ENCODE data around the gene GUCA2A.

Gene GUCA2A

GRCh38 chr1:42183210-42183956 is 18.8 kb upstream of the GUCA2A start:
- Histone ChIP-seq H2BK5ac (ENCODE audit: low read length) (no peak overlapping the region), H2BK120ac (ENCODE audit: low read depth, low read length) (no peak overlapping the region), H3K4me3 (ENCODE audit: low read length in 2 of 2) (no peak overlapping the region), H2BK15ac (ENCODE audit: low read length) (no peak overlapping the region), H2BK12ac (ENCODE audit: low read length) (no peak overlapping the region), H3K4ac (ENCODE audit: low read length) (no peak overlapping the region), H3K4me1 (ENCODE audit: control insufficient read depth in 2 of 2, insufficient read depth in 1 of 2, low read depth in 1 of 2, low read length in 2 of 2) (no peaks in the 10 kb centered on the region), H2AFZ (ENCODE audit: low read length) (no peak overlapping the region), H3K9ac (ENCODE audit: low read depth, low read length, poor library complexity) (no peak overlapping the region), H3K18ac (ENCODE audit: low read length) (no peak overlapping the region), H3K79me1 (ENCODE audit: low read depth, low read length) (no peaks in the 10 kb centered on the region), H4K8ac (ENCODE audit: low read depth, low read length) (no peak overlapping the region), H2AK5ac (ENCODE audit: low read depth, low read length) (no peak overlapping the region), H4K91ac (ENCODE audit: low read depth, low read length, poor library complexity) (no peak overlapping the region), H3K27me3 (ENCODE audit: control insufficient read depth in 3 of 3, insufficient read depth in 3 of 3, low read depth in 1 of 3, low read length in 3 of 3) (no peaks in the 10 kb centered on the region), H3K23ac (ENCODE audit: low read depth, low read length, poor library complexity) (no peak overlapping the region), H3K4me2 (ENCODE audit: insufficient read depth, low read length, poor library complexity, severe bottlenecking) (no peak overlapping the region), H3K14ac (ENCODE audit: low read length) (no peak overlapping the region), H3K9me3 (replicated peaks in 1 of 2; ENCODE audit: control insufficient read depth in 2 of 2, insufficient read depth in 1 of 2, low read depth in 1 of 2, low read length in 2 of 2) (no peaks in the 10 kb centered on the region), H3K27ac (replicated peaks; ENCODE audit: low read length) (no peak overlapping the region), H3K36me3 (replicated peaks in 1 of 2; ENCODE audit: control insufficient read depth in 2 of 2, insufficient read depth in 2 of 2, low read length in 2 of 2) (peaks cover 13 to 88% of the 10 kb centered on the region in 2 donors)
- no peak for DNase-seq (ENCODE audit: low spot score)
- no CpG with 5 or more reads among the region's 7 CpGs for WGBS, 2 donors (ENCODE audit: extremely low coverage in 2 of 2, insufficient read length in 2 of 2, insufficient replicate concordance in 1 of 2)

- no peak overlapping the region for H4K8ac ChIP-seq (ENCODE audit: low read depth, low read length)
- H3K14ac ChIP-seq (ENCODE audit: low read length), result no peak overlapping the region
- no peak overlapping the region for H3K4ac ChIP-seq (ENCODE audit: low read length)
- DNase-seq (ENCODE audit: low spot score), result no peak
- no peaks in the 10 kb centered on the region for H3K9me3 ChIP-seq (replicated peaks in 1 of 2; ENCODE audit: control insufficient read depth in 2 of 2, insufficient read depth in 1 of 2, low read depth in 1 of 2, low read length in 2 of 2)
- no peak overlapping the region for H3K23ac ChIP-seq (ENCODE audit: low read depth, low read length, poor library complexity)
- no peak overlapping the region for H2BK12ac ChIP-seq (ENCODE audit: low read length)
- no peak overlapping the region for H3K9ac ChIP-seq (ENCODE audit: low read depth, low read length, poor library complexity)
- no peak overlapping the region for H2BK120ac ChIP-seq (ENCODE audit: low read depth, low read length)
- H2AFZ ChIP-seq (ENCODE audit: low read length), result no peak overlapping the region
- H2AK5ac ChIP-seq (ENCODE audit: low read depth, low read length), result no peak overlapping the region
- no peaks in the 10 kb centered on the region for H3K79me1 ChIP-seq (ENCODE audit: low read depth, low read length)
- no CpG with 5 or more reads among the region's 4 CpGs for whole genome bisulfite sequencing, 2 donors (ENCODE audit: extremely low coverage in 2 of 2, insufficient read length in 2 of 2, insufficient replicate concordance in 1 of 2)
- no peak overlapping the region for H2BK5ac ChIP-seq (ENCODE audit: low read length)
- no peak overlapping the region for H2BK15ac ChIP-seq (ENCODE audit: low read length)
- H3K27ac ChIP-seq (replicated peaks; ENCODE audit: low read length), result no peak overlapping the region
- no peaks in the 10 kb centered on the region for H3K27me3 ChIP-seq (ENCODE audit: control insufficient read depth in 3 of 3, insufficient read depth in 3 of 3, low read depth in 1 of 3, low read length in 3 of 3)
- H4K91ac ChIP-seq (ENCODE audit: low read depth, low read length, poor library complexity), result no peak overlapping the region
- no peak overlapping the region for H3K18ac ChIP-seq (ENCODE audit: low read length)
- H3K4me3 ChIP-seq (ENCODE audit: low read length in 2 of 2), result no peak overlapping the region
- H3K36me3 ChIP-seq (replicated peaks in 1 of 2; ENCODE audit: control insufficient read depth in 2 of 2, insufficient read depth in 2 of 2, low read length in 2 of 2), result peaks cover 13 to 76% of the 10 kb centered on the region in 2 donors
- no peaks in the 10 kb centered on the region for H3K4me1 ChIP-seq (ENCODE audit: control insufficient read depth in 2 of 2, insufficient read depth in 1 of 2, low read depth in 1 of 2, low read length in 2 of 2)
- H3K4me2 ChIP-seq (ENCODE audit: insufficient read depth, low read length, poor library complexity, severe bottlenecking), result no peak overlapping the region
Measured at GRCh38 chr1:42181687-42182086, 17.1 kb upstream of the GUCA2A start.

GRCh38 chr1:42179900-42180329 is 15.4 kb upstream of the GUCA2A start:
- Histone ChIP-seq H3K4me3 (ENCODE audit: low read length in 2 of 2) (no peak overlapping the region), H3K4ac (ENCODE audit: low read length) (no peak overlapping the region), H2AK5ac (ENCODE audit: low read depth, low read length) (no peak overlapping the region), H2AFZ (ENCODE audit: low read length) (no peak overlapping the region), H3K27me3 (ENCODE audit: control insufficient read depth in 3 of 3, insufficient read depth in 3 of 3, low read depth in 1 of 3, low read length in 3 of 3) (no peaks in the 10 kb centered on the region), H3K23ac (ENCODE audit: low read depth, low read length, poor library complexity) (no peak overlapping the region), H3K18ac (ENCODE audit: low read length) (no peak overlapping the region), H4K8ac (ENCODE audit: low read depth, low read length) (no peak overlapping the region), H3K4me2 (ENCODE audit: insufficient read depth, low read length, poor library complexity, severe bottlenecking) (no peak overlapping the region), H4K91ac (ENCODE audit: low read depth, low read length, poor library complexity) (no peak overlapping the region), H2BK12ac (ENCODE audit: low read length) (no peak overlapping the region), H3K9me3 (replicated peaks in 1 of 2; ENCODE audit: control insufficient read depth in 2 of 2, insufficient read depth in 1 of 2, low read depth in 1 of 2, low read length in 2 of 2) (no peaks in the 10 kb centered on the region), H3K14ac (ENCODE audit: low read length) (no peak overlapping the region), H3K9ac (ENCODE audit: low read depth, low read length, poor library complexity) (no peak overlapping the region), H3K4me1 (ENCODE audit: control insufficient read depth in 2 of 2, insufficient read depth in 1 of 2, low read depth in 1 of 2, low read length in 2 of 2) (no peaks in the 10 kb centered on the region), H2BK120ac (ENCODE audit: low read depth, low read length) (no peak overlapping the region), H3K36me3 (replicated peaks in 1 of 2; ENCODE audit: control insufficient read depth in 2 of 2, insufficient read depth in 2 of 2, low read length in 2 of 2) (peaks cover 12 to 64% of the 10 kb centered on the region in 2 donors), H3K79me1 (ENCODE audit: low read depth, low read length) (no peaks in the 10 kb centered on the region), H2BK5ac (ENCODE audit: low read length) (no peak overlapping the region), H3K27ac (replicated peaks; ENCODE audit: low read length) (no peak overlapping the region), H2BK15ac (ENCODE audit: low read length) (no peak overlapping the region)
- DNase-seq (ENCODE audit: low spot score), result no peak
- WGBS, 2 donors (ENCODE audit: extremely low coverage in 2 of 2, insufficient read length in 2 of 2, insufficient replicate concordance in 1 of 2), result no CpG with 5 or more reads among the region's 4 CpGs

GRCh38 chr1:42179275-42179674 is 14.7 kb upstream of the GUCA2A start:
- Histone ChIP-seq H3K4ac (ENCODE audit: low read length) (no peak overlapping the region), H3K4me3 (ENCODE audit: low read length in 2 of 2) (no peak overlapping the region), H4K8ac (ENCODE audit: low read depth, low read length) (no peak overlapping the region), H2BK12ac (ENCODE audit: low read length) (no peak overlapping the region), H4K91ac (ENCODE audit: low read depth, low read length, poor library complexity) (no peak overlapping the region), H3K79me1 (ENCODE audit: low read depth, low read length) (no peaks in the 10 kb centered on the region), H3K27ac (replicated peaks; ENCODE audit: low read length) (no peak overlapping the region), H3K4me1 (ENCODE audit: control insufficient read depth in 2 of 2, insufficient read depth in 1 of 2, low read depth in 1 of 2, low read length in 2 of 2) (no peaks in the 10 kb centered on the region), H3K23ac (ENCODE audit: low read depth, low read length, poor library complexity) (no peak overlapping the region), H3K9ac (ENCODE audit: low read depth, low read length, poor library complexity) (no peak overlapping the region), H2AK5ac (ENCODE audit: low read depth, low read length) (no peak overlapping the region), H3K14ac (ENCODE audit: low read length) (no peak overlapping the region), H3K27me3 (ENCODE audit: control insufficient read depth in 3 of 3, insufficient read depth in 3 of 3, low read depth in 1 of 3, low read length in 3 of 3) (no peaks in the 10 kb centered on the region), H3K9me3 (replicated peaks in 1 of 2; ENCODE audit: control insufficient read depth in 2 of 2, insufficient read depth in 1 of 2, low read depth in 1 of 2, low read length in 2 of 2) (no peaks in the 10 kb centered on the region), H3K18ac (ENCODE audit: low read length) (no peak overlapping the region), H2BK15ac (ENCODE audit: low read length) (no peak overlapping the region), H2BK120ac (ENCODE audit: low read depth, low read length) (no peak overlapping the region), H2AFZ (ENCODE audit: low read length) (no peak overlapping the region), H3K4me2 (ENCODE audit: insufficient read depth, low read length, poor library complexity, severe bottlenecking) (no peak overlapping the region), H2BK5ac (ENCODE audit: low read length) (no peak overlapping the region), H3K36me3 (replicated peaks in 1 of 2; ENCODE audit: control insufficient read depth in 2 of 2, insufficient read depth in 2 of 2, low read length in 2 of 2) (peaks cover 10 to 57% of the 10 kb centered on the region in 2 donors)
- no CpG with 5 or more reads among the region's 2 CpGs for WGBS, 2 donors (ENCODE audit: extremely low coverage in 2 of 2, insufficient read length in 2 of 2, insufficient replicate concordance in 1 of 2)
- DNase-seq (ENCODE audit: low spot score), result no peak
